ENCODE data around the gene SMARCA4.

- TF ChIP-seq CTCF (IDR thresholded peaks at IDR 0.05; ENCODE audit: low read length) (peak; percentile 53), EZH2 (IDR thresholded peaks at IDR 0.05; ENCODE audit: borderline replicate concordance, low read length) (no peak)
Observed at GRCh38 chr19:11020982-11021759, 60.3 kb downstream of the SMARCA4 start.

Measured in OCI-LY1 (cell line).